ENCODE results near the gene C2CD2L. TPM values are rescaled to one million over a fixed set of nuclear protein-coding genes. Genes with fewer than 3 reads are reported as not detected.

The C2CD2L gene
- total RNA-seq, 2 experiments from 2014 or later: 10.6 to 19.0 TPM

GRCh38 chr11:119113716-119114115 lies 6.6 kb downstream of the C2CD2L start:
- H3K4me2 ChIP-seq (ENCODE audit: low read length): no peak overlapping the region
- ChIA-PET POLR2A (no interaction called here), CTCF (ENCODE audit: unreplicated experiment) (no interaction called here)
- no peak overlapping the region for H2AFZ ChIP-seq (ENCODE audit: low read length)
- no peaks in the 10 kb centered on the region for H3K9me2 ChIP-seq (ENCODE audit: insufficient read depth, low read length)
- no peak overlapping the region for H3K27ac ChIP-seq (ENCODE audit: low read depth, low read length, poor library complexity, severe bottlenecking)
- peaks cover 4% of the 10 kb centered on the region for H3K4me1 ChIP-seq (ENCODE audit: insufficient read depth, low read length, poor library complexity, severe bottlenecking)
- H3K9me3 ChIP-seq (ENCODE audit: low read length): no peaks in the 10 kb centered on the region
- H4K20me1 ChIP-seq (ENCODE audit: insufficient read depth, low read length): no peaks in the 10 kb centered on the region
- peaks cover 2% of the 10 kb centered on the region; the same call in 1 of the 2 replicates for H3K79me2 ChIP-seq (ENCODE audit: insufficient read depth, low read depth, low read length)
- BruUV-seq (replicated peaks): no TSS peak
- H3K4me3 ChIP-seq (ENCODE audit: low read depth, low read length, poor library complexity, severe bottlenecking): no peak overlapping the region
- H3K36me3 ChIP-seq (ENCODE audit: insufficient read depth, low read length): peaks cover 22% of the 10 kb centered on the region
- DNase-seq (ENCODE audit: low spot score): no peak
- intact Hi-C loops (cut with micrococcal nuclease; ENCODE audit: unreplicated experiment): no loop called here
- TF ChIP-seq EZH2phosphoT487 (IDR thresholded peaks at IDR 0.05; ENCODE audit: borderline replicate concordance, low read depth, low read length): no peak
- TF ChIP-seq, protein P1, sequence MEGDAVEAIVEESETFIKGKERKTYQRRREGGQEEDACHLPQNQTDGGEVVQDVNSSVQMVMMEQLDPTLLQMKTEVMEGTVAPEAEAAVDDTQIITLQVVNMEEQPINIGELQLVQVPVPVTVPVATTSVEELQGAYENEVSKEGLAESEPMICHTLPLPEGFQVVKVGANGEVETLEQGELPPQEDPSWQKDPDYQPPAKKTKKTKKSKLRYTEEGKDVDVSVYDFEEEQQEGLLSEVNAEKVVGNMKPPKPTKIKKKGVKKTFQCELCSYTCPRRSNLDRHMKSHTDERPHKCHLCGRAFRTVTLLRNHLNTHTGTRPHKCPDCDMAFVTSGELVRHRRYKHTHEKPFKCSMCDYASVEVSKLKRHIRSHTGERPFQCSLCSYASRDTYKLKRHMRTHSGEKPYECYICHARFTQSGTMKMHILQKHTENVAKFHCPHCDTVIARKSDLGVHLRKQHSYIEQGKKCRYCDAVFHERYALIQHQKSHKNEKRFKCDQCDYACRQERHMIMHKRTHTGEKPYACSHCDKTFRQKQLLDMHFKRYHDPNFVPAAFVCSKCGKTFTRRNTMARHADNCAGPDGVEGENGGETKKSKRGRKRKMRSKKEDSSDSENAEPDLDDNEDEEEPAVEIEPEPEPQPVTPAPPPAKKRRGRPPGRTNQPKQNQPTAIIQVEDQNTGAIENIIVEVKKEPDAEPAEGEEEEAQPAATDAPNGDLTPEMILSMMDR (conservative IDR thresholded peaks at IDR 0.05; ENCODE audit: low read length): no peak

GRCh38 chr11:119114351-119114750 lies 7.2 kb downstream of the C2CD2L start:
- H3K4me3 ChIP-seq (ENCODE audit: low read depth, low read length, poor library complexity, severe bottlenecking): no peak overlapping the region
- no peaks in the 10 kb centered on the region for H4K20me1 ChIP-seq (ENCODE audit: insufficient read depth, low read length)
- POLR2A ChIA-PET: interaction anchor here (0.7 kb wide), 1 partner anchor 20 kb away, joined by 8 read pairs; no protein-coding TSS in a partner anchor
- no peak overlapping the region for H3K27ac ChIP-seq (ENCODE audit: low read depth, low read length, poor library complexity, severe bottlenecking)
- H3K4me1 ChIP-seq (ENCODE audit: insufficient read depth, low read length, poor library complexity, severe bottlenecking): no peaks in the 10 kb centered on the region
- no peaks in the 10 kb centered on the region for H3K9me2 ChIP-seq (ENCODE audit: insufficient read depth, low read length)
- H3K36me3 ChIP-seq (ENCODE audit: insufficient read depth, low read length): peaks cover 22% of the 10 kb centered on the region
- DNase-seq (ENCODE audit: low spot score): no peak
- no peaks in the 10 kb centered on the region for H3K9me3 ChIP-seq (ENCODE audit: low read length)
- no TSS peak for BruUV-seq (replicated peaks)
- no peak overlapping the region for H3K4me2 ChIP-seq (ENCODE audit: low read length)
- no peak for TF ChIP-seq EZH2phosphoT487 (IDR thresholded peaks at IDR 0.05; ENCODE audit: borderline replicate concordance, low read depth, low read length)
- TF ChIP-seq, protein P1 (conservative IDR thresholded peaks at IDR 0.05; ENCODE audit: low read length): no peak
- intact Hi-C loops (cut with micrococcal nuclease; ENCODE audit: unreplicated experiment): no loop called here
- H3K79me2 ChIP-seq (ENCODE audit: insufficient read depth, low read depth, low read length): no peaks in the 10 kb centered on the region
- H2AFZ ChIP-seq (ENCODE audit: low read length): no peak overlapping the region
- CTCF ChIA-PET (ENCODE audit: unreplicated experiment): no interaction called here

- DNase-seq (ENCODE audit: low spot score): no peak
- ChIA-PET POLR2A (interaction anchor here (1.1 kb wide), 1 partner anchor 8 kb away, joined by 3 read pairs; the partner anchor contains the start of gene C2CD2L), CTCF (ENCODE audit: unreplicated experiment) (interaction anchor here (0.6 kb wide), 1 partner anchor 9 kb away, joined by 3 read pairs; no protein-coding TSS in a partner anchor)
- Histone ChIP-seq H3K9me3 (ENCODE audit: low read length) (no peaks in the 10 kb centered on the region), H3K27ac (ENCODE audit: low read depth, low read length, poor library complexity, severe bottlenecking) (no peak overlapping the region), H3K4me3 (ENCODE audit: low read depth, low read length, poor library complexity, severe bottlenecking) (no peak overlapping the region), H4K20me1 (ENCODE audit: insufficient read depth, low read length) (no peaks in the 10 kb centered on the region), H3K4me1 (ENCODE audit: insufficient read depth, low read length, poor library complexity, severe bottlenecking) (peaks cover 5% of the 10 kb centered on the region), H3K9me2 (ENCODE audit: insufficient read depth, low read length) (no peaks in the 10 kb centered on the region), H2AFZ (ENCODE audit: low read length) (no peak overlapping the region), H3K79me2 (ENCODE audit: insufficient read depth, low read depth, low read length) (no peaks in the 10 kb centered on the region), H3K4me2 (ENCODE audit: low read length) (no peak overlapping the region), H3K36me3 (ENCODE audit: insufficient read depth, low read length) (peaks cover 22% of the 10 kb centered on the region)
- intact Hi-C loops (cut with micrococcal nuclease; ENCODE audit: unreplicated experiment): no loop called here
- no peak for TF ChIP-seq EZH2phosphoT487 (IDR thresholded peaks at IDR 0.05; ENCODE audit: borderline replicate concordance, low read depth, low read length)
- TF ChIP-seq, protein P1 (conservative IDR thresholded peaks at IDR 0.05; ENCODE audit: low read length): no peak
- no TSS peak for BruUV-seq (replicated peaks)
Observed at GRCh38 chr11:119115484-119116234, 8.5 kb downstream of the C2CD2L start.
